PFSK-1 (cell line): ENCODE data around the gene PLXDC2.

Experiments used
- POLR2AphosphoS5 ChIP-seq: IDR thresholded peaks from 2 replicates; pipeline ENCODE4 v1.6.1; 2012; ENCODE audit warnings: low read depth, mild to moderate bottlenecking, control low read depth, low read length, moderate library complexity
- REST ChIP-seq, 2 experiments: IDR thresholded peaks; 2 replicates each; pipeline versions ENCODE4 v1.6.1 to v1.8.0; 2011 to 2012; ENCODE audit warnings: low read depth in 2 of 2, low read length in 2 of 2, control low read depth in 1 of 2, inconsistent platforms in 1 of 2, mild to moderate bottlenecking in 1 of 2, moderate library complexity in 1 of 2; ENCODE audit not compliant: insufficient read depth in 1 of 2
- SIN3A ChIP-seq: IDR thresholded peaks from 2 replicates; pipeline ENCODE4 v1.6.1; 2012; ENCODE audit warnings: mild to moderate bottlenecking, low read length, moderate library complexity, borderline replicate concordance; ENCODE audit not compliant: insufficient read depth
- TAF1 ChIP-seq: IDR thresholded peaks from 2 replicates; pipeline ENCODE4 v1.6.1; 2012; ENCODE audit warnings: low read length, control low read depth, borderline replicate concordance; ENCODE audit not compliant: insufficient read depth

- TF ChIP-seq POLR2AphosphoS5: no peak
- no peak for TF ChIP-seq REST (IDR thresholded peaks at IDR 0.05; ENCODE audit: insufficient read depth in 1 of 2, low read depth in 2 of 2, low read length in 2 of 2)
- TF ChIP-seq TAF1: no peak
- no peak for TF ChIP-seq SIN3A
These were observed 294.2 kb downstream of the PLXDC2 start for GRCh38 chr10:20110125-20111100.
